Activated T-cell treated with anti-CD3 and anti-CD28 coated beads for 24 hours (primary cell): ENCODE data around the gene CRACR2B.

Experiments used
- DNase-seq: peaks from one replicate; pipeline ENCODE4 v3.0.0-alpha.2; 2020; ENCODE audit warnings: low read depth

The CRACR2B gene

DNA sequence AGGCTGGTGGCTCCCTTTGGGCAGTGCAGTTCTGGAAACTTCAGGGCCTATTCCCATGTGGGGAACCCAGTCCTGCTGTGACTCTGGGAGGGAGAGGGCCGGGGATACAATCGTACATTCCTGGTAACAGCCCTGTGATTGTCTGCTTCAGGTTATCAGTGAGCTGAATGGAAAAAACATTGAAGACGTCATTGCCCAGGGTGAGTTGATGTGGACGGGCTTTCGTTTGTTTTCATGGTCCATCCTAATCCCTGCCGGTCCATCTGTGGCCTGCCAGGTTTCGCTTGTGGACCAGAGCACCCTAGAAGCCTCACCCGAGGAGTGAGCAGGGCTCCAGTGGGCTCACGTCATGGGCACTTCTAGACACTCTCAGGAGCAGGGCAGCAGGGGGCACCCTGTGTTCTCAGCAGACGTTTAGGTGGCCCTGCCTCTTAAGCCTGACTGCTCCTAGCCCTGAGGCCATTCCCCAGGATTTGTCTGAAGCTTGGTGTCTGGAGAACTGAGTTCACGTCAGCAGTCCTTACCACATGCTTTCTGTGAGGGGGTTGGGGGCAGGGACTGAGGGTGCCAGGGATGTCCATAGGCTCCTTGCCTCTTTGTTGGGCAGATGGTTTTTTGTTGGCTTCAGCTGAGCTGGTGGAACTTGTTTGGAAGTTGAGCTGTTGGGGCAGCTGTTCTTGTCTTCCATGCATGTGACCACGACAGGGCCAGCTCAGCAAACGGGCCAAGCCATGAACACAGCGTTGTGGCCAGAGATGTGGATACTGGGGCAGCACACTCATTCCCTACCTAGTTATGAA lies 16.1 kb upstream of the CRACR2B start:
- DNase-seq: no peak

DNA sequence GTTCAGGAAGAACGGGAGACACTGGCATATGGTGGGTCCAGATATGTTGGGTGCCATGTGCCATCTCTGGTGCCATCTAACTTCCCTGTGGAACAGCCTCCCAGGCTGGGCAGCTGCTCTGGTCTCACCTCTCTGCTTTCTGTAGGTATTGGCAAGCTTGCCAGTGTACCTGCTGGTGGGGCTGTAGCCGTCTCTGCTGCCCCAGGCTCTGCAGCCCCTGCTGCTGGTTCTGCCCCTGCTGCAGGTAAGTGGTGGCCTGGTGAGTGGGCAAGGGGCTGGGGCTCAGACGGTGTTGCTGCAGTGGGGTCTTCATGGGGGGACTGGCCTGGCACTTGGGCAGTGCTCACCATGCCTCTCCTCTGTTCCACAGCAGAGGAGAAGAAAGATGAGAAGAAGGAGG lies 15.3 kb upstream of the CRACR2B start:
- DNase-seq: no peak

DNA sequence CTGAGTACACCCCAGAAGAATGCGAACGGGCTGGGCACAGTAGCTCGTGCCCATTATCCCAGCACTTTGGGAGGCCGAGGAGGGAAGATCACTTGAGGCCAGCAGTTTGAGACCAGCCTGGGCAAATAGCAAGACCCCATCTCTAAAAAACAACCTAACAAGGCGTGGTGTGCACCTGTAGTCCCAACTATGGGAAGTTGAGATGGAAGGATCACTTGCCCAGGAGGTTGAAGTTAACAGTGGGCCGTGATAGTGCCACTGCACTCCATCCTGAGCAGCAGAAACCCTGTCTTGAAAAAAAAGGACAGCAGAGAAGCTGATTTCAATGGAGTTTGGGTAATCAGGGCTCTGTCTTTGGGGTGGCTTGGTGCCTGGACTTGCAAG lies 14.7 kb upstream of the CRACR2B start:
- DNase-seq: no peak

DNA sequence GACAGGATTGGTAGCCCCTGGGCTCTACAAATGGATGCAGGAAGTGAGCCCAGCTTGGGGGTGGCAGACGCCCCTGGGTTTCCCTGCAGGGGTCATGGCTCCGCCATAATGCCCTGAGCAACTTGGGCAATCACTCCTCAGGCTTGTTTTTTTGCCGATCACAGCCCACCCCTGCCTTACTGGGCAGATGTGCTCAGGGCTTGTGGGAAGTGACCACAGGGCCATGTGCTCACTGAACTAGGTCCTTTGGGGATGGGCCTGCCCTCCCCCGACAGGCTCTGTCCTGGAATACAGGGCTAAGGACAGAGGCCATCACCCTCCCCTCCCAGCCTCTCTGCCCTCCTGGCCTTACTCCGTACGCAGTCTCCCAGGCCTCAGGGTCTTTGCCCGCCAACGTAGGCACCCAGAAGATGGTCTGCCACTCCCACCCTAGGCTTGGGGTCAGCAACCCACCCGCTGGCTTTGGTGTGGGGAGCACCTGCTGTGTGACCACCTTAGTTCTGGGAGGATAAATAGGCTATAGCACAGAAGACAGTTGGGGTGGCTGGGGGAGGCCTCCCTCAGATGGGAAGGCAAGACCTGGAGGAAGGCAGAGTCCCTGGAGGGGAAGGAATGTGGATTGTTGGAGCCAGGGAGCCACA lies 14.1 kb upstream of the CRACR2B start:
- DNase-seq: no peak

DNA sequence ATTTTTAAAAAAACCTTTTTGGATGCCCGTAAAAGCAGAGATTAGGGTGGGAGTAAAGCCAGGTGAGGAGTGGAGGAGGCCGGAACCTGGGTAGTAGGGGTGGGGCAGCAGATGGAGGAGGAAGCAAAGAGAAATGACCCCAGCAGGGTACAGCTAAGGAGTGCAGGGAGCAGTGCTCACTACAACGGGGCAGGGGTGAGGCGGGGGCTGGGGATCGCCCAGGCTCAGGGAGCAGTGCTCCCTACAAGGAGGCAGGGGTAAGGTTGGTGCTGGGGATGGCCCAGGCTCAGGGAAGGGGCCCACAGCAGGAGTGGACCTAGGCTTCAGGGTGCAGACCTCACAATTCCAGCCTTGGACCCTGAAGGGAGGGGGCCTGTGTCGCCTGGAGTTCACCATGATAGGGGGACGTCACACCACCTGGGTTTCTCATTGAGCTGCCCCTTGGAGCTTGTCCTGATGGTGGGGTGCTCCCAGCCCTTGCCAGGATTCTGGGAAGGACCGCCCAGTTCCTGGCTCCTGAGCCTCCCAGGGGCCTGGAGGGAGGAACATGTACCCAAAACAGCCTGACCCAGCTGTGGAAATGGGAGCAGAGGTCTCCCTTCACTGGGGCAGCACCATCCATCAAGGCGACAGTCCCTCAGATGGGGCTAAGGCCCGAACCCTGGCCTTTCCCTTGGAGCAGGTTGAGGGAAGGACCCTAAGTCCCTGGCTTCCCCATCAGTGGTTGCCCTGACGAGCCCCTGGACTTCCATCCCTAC lies 11.9 kb upstream of the CRACR2B start:
- DNase-seq: no peak

DNA sequence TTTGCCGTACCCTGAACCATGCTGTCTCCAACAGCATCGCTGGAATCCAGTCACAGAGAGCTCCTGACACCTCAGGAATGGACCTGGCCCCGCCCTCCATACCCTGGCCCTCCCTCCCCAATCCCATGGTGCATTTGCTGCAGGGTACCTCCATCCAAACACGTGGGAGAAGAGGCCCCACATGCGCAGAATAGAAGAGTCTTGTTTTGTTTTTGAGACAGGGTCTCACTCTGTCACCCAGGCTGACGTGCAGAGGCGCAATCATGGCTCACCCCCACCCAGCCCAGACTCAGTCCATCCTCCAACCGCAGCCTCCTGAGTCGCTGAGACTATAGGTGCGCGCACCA lies 11.3 kb upstream of the CRACR2B start:
- no peak for DNase-seq

DNA sequence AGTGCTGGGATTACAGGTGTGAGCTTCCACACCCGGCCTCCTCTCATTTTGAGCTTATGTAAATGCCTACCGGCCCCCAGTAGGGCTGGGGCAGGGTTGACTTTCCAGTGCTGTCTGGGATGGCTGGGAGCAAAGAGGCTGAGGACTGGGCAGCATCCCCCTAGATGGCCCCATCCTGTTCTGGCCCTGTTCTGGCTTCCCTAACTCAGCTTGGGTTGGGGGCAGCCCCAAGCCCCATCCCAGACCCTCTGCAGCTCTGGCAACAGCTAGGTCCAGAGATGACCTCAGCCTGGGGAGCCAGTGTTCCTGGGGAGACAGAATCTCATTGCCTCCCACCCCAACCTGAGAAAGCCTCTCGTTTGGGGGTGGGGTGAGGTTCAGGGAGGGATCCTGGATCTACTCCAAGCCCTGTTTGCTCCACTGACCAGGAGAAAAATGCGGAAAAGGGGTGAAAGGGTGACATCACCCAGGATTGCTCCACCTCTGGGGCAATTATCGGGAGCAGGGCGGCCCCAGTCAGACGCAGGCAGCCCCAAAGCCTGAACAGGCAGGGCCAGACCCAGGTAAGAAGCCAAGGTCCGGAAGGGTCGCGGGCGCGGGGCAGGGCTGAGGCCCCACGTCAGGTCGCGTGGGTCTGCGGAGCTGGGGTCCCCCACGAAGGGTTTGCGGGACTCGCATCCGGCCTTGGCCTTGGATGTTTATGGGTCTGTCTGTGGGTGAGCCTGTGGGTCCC lies 9.2 kb upstream of the CRACR2B start, which contains the start of gene PNPLA2:
Gene PNPLA2, plus strand, starts transcription at position 519 of the 733 bp plus-strand sequence. CDS start 805 bp downstream, outside the sequence.
- DNase-seq: no peak

DNA sequence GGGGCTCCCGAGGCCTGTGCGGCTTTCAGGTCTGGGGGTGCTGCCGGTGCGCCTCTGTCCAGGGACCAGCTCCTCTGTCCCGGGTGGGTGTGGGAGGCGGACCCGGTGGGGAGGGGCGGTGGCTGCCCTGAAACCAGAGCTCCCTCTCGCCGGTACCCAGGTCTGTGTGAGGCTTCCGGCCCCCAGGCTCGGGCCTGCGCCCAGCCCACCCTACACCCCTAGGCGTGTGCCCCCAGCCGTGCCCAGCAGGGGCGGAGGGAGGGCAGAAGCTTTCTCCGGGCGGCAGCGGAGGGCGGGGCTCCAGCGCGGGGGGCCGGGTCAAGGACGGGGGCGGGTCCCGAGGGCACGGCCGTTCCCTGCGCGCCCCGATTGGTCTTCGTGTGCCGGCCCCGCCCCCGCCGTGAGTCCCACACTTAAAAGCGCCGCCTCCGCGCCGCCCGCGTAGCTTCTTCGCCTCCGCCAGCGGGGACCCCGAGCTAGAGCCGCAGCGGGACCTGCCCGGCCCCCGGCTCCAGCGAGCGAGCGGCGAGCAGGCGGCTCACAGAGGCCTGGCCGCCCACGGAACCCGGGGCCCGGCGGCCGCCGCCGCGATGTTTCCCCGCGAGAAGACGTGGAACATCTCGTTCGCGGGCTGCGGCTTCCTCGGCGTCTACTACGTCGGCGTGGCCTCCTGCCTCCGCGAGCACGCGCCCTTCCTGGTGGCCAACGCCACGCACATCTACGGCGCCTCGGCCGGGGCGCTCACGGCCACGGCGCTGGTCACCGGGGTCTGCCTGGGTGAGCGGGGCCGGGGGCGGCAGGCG lies 8.4 kb upstream of the CRACR2B start:
- DNase-seq: peak; percentile 88

DNA sequence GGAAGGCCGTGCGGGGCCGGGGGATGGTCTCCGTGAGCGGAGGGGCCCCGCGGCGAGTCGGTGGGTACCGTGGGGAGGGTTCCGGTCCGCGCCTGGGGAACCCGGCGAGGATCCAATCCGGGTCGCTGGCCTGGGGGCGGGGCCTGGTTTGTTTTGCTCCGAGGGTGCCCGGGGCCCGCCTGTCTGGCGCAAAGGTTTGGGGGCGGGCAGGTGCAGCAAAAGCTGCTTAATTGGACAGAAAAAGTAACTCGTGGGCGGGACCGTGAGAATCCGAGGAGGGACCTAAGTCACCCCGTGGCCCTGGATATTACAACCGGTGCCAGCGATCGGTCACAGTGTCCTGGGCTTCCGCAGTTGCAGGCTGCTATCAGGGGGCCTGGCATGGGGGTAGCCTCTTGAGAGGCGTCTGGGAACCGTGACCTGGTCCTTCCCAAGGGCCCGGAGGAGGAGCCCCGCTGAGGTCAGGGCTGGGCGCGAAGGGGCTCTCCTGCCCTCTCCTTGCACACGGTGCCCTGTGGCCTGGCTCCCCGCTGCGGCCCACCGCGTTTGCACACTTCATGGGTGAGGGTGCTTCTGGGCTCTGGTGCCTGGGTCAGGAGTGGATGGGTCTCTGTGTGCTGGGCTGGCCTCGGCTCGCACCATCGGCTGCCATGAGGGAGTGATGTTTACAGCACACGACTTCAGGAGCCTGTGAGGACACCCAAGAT lies 7.6 kb upstream of the CRACR2B start:
- peak; percentile 89 for DNase-seq

DNA sequence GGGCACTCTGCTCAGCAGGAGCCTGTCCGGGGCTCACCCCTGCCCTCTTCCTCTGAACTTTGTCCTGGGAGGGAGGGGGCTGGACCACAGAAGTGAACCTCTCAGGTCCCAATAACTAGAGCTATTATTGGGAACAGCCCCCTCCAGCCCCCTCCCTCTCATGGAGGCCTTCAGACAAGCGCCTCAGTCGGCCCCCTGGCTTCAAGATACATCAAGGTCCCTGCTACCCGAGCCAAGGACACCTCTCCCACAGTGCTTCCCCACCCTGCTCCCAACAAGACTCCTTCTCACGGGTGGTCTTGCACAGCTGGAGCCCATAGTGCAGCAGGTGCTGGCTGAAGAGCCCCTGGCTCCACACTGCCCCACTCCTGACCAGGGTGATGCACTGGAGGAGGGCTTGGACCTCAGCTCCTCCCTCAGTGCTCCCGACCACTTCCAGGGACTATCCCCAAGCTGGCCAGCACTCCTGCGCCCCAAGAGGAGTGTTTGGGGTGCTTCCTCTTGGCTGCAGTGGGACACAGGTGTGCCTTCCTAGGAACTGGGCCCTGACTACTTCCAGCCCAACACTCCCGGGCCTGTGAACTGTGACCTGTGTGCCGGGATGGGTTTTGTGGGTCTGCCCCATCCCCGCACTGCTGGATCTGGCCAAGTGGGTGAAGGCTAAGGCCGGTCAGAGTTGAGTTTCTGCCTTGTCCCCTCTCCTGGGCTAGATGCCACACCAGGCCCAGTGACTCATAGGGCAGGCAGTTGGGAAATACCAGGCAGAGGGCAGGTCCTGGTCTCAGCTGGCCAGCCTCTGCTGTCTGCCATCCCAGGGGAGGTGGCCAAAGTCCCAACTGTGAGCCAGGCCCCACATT lies 6.8 kb upstream of the CRACR2B start:
- DNase-seq: no peak

DNA sequence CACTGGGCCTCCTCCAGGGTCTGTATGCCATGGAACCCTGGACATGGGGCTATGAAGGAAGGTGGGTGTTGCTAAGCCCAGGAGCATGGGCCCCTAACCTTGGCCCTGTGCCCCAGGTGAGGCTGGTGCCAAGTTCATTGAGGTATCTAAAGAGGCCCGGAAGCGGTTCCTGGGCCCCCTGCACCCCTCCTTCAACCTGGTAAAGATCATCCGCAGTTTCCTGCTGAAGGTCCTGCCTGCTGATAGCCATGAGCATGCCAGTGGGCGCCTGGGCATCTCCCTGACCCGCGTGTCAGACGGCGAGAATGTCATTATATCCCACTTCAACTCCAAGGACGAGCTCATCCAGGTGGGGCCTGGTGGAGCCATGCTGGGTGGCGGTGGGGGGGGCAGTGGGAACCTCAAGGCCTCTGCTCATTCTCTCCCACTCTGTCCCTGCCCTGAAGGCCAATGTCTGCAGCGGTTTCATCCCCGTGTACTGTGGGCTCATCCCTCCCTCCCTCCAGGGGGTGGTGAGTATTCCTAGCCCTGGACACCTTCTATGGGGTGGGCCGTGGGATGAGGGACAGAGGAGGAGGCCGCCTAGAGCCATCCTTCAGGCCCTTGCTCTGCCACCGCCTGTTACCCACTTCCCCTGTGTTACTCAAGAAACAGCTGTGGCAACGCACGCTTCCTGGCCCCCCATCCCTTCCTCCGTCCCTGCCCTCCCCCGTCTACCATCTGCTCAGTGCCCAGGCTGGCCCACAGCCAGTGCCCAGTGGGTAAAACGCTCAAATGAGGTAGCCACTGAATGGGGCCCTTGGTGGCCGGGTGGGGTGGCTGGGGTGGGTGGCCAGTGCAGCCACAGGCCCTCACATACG lies 6.0 kb upstream of the CRACR2B start:
- DNase-seq: no peak

DNA sequence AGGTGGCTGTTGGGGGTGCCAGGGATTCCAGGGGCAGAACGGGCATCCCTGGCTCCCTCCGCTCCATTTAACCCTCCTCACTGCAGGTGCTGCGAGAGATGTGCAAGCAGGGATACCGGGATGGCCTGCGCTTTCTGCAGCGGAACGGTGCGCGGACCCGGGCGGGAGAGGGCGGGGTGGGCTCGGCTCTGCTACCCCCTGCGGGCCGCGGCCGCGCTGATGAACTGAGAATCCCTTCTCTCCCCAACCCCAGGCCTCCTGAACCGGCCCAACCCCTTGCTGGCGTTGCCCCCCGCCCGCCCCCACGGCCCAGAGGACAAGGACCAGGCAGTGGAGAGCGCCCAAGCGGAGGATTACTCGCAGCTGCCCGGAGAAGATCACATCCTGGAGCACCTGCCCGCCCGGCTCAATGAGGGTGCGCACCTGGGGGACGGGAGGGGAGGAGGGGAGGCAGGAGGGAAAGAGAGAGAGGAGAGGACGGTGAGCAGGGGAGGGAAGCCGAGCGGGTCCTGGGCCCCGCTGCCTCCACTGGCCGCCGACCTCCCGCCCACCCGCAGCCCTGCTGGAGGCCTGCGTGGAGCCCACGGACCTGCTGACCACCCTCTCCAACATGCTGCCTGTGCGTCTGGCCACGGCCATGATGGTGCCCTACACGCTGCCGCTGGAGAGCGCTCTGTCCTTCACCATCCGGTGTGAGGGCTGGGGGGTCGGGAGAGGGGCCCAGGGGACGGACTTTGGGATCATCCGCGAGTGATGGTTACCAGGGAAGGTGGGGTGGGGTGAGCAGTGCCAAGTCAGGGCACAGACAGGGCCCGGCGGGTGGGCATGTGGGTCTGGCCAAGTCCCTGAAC lies 4.1 kb upstream of the CRACR2B start:
- DNase-seq: no peak

DNA sequence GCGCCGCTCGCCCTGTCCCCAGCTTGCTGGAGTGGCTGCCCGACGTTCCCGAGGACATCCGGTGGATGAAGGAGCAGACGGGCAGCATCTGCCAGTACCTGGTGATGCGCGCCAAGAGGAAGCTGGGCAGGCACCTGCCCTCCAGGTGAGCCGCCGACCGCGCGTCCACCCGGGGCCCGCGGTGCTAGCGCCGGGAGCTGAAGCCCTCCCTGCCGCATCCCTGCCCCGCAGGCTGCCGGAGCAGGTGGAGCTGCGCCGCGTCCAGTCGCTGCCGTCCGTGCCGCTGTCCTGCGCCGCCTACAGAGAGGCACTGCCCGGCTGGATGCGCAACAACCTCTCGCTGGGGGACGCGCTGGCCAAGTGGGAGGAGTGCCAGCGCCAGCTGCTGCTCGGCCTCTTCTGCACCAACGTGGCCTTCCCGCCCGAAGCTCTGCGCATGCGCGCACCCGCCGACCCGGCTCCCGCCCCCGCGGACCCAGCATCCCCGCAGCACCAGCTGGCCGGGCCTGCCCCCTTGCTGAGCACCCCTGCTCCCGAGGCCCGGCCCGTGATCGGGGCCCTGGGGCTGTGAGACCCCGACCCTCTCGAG lies 3.3 kb upstream of the CRACR2B start:
- no peak for DNase-seq

DNA sequence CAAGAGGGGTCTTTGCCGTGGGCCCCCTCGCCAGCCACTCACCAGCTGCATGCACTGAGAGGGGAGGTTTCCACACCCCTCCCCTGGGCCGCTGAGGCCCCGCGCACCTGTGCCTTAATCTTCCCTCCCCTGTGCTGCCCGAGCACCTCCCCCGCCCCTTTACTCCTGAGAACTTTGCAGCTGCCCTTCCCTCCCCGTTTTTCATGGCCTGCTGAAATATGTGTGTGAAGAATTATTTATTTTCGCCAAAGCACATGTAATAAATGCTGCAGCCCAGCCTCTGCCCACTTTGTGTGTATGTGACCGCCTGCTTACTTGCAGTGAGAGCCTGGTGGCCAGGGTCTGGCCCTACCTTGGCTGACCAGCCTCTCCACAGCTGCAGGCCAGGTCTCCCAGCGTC lies 2.8 kb upstream of the CRACR2B start:
- DNase-seq: no peak

DNA sequence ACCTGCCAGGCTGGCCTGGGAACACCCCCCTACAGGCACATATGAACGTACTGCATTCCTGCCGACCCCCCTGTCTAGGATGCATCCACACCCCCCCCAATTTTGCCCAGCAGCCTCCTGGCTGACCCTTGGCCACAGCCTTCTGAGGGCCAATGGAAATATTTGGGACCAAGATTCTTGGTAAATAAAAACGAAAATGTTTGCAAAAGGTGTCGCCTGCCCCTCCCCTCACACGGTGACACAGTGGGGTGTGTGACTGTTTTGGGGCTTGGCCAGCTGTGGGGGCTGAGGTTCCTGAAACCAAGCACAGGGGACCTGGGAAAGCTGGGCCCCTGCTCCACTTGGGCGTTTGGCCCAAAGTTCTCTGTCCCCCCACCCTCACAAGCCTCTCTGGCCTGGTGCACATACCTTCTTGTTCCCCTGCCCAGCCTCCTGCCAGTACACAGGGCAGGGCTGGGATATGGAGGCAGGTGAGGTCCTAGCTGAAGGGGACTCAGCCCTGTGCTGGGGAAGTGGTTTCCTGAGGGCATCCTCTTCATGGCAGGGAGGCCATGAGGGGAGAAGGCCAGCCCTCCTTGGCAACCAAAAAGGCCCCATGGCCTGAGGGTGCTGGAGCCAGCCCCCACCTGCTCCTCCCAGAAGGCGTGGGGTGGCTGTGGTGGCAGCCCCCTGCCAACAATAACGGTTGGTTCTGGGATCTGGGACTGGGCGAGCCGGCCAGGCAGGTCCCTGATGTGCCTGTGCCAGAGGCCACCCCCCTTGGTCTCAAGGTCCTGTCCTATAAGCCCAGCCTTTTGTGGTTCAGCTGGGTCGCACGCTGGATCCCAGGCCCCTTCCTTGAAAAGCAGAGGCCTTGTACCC lies 2.1 kb upstream of the CRACR2B start:
- no peak for DNase-seq

DNA sequence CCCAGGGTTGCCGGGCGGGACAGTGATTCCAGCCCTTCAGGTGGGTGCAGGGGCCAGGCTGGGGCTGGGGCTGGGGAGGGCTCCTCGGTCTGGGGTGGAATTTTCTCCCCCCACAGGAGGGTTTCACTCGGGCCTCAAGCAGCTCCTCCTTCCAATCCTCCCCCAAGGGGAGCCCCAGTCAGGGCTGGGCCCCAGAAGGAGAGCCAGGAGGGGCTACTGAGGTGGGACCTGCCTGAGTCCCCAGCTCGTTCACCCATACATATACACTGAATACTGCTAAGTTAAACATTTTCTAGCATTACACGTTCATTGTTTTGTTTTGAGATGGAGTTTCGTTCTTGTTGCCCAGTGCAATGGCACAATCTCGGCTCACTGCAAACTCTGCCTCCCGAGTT lies 1.5 kb upstream of the CRACR2B start:
- DNase-seq: no peak

DNA sequence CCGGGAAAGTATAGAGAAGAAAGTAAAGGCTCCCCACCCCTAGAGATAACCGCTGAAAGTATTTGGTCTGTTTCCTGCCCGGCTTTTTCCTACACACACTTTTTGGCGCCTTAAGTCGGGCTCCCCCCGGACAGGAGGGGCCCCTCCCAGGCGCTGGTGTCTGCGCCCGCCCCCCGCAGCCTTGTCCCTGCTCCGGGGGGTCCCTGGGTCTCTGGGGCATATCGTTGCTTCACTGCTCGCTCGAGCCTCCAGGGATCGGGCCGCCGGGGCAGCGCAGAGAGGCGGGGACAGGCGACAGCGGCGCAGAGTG lies 928 bp upstream of the CRACR2B start:
- no peak for DNase-seq
